Spleen (tissue), 11 donors: ENCODE data around the gene CBL. TPM values are rescaled to one million over a fixed set of nuclear protein-coding genes. Genes with fewer than 3 reads are reported as not detected.
"Not testable (repeated sequence)": the region's sequence is repeated elsewhere in the genome, so short reads cannot be mapped to it uniquely, and the experiment has no call there.

ENCODE experiments used
- DNase-seq: peaks from one replicate; pipeline ENCODE4 v3.0.0-alpha.2; 2020
- H3K27ac ChIP-seq, 8 donors: fragments of 200-600 bp; sonication (generic) in 7 of 8; 1 replicate in 4 of 8; 2 replicates in 4 of 8; pipeline versions ENCODE4 v1.5.0 to v1.8.0; 2016 to 2021; ENCODE audit warnings: inconsistent platforms in 4 of 8, mild to moderate bottlenecking in 4 of 8, moderate library complexity in 1 of 8
- H3K27me3 ChIP-seq, 7 donors: fragments of 200-600 bp; sonication (generic) in 6 of 7; replicated peaks in 1 of 7; 1 replicate in 4 of 7; 2 replicates in 3 of 7; pipeline versions ENCODE4 v1.5.0 to v1.8.0; 2016 to 2021; ENCODE audit warnings: inconsistent platforms in 3 of 7, mild to moderate bottlenecking in 1 of 7
- H3K36me3 ChIP-seq, 6 donors: fragments of 200-600 bp; sonication (generic) in 5 of 6; 1 replicate in 4 of 6; 2 replicates in 2 of 6; pipeline versions ENCODE4 v1.5.0 to v1.8.0; 2016 to 2021; ENCODE audit warnings: inconsistent platforms in 2 of 6
- H3K4me1 ChIP-seq, 6 donors: fragments of 200-600 bp; sonication (generic) in 5 of 6; 1 replicate in 3 of 6; 2 replicates in 3 of 6; pipeline versions ENCODE4 v1.5.0 to v1.8.0; 2016 to 2021; ENCODE audit warnings: inconsistent platforms in 3 of 6
- H3K4me3 ChIP-seq, 8 donors: fragments of 200-600 bp; sonication (generic) in 7 of 8; 1 replicate in 4 of 8; 2 replicates in 4 of 8; pipeline versions ENCODE4 v1.5.0 to v1.8.0; 2016 to 2021; ENCODE audit warnings: inconsistent platforms in 4 of 8, mild to moderate bottlenecking in 4 of 8, moderate library complexity in 2 of 8
- H3K9me3 ChIP-seq, 8 donors: fragments of 200-600 bp; sonication (generic) in 7 of 8; 1 replicate in 4 of 8; 2 replicates in 4 of 8; pipeline versions ENCODE4 v1.5.0 to v1.8.0; 2016 to 2021; ENCODE audit warnings: inconsistent platforms in 4 of 8
- POLR2A ChIP-seq, 3 donors: fragments of 450-650 bp; IDR thresholded peaks; one replicate each; pipeline ENCODE4 v1.5.1; 2017; ENCODE audit warnings: antibody characterized with exemption in 3 of 3, mild to moderate bottlenecking in 1 of 3
- POLR2AphosphoS5 ChIP-seq, 3 donors: sonication (generic); formaldehyde crosslinking; IDR thresholded peaks; one replicate each; pipeline ENCODE4 v1.5.1; 2017; ENCODE audit warnings: antibody characterized with exemption in 3 of 3
- WGBS, 5 donors: extraction: QIAGEN DNeasy Blood & Tissue Kit in 3 of 5; methylation state at CpG; one replicate each; pipeline versions ENCODE4 v1.1.5 to v1.1.7; 2013 to 2018; 5-methylcytosine and 5-hydroxymethylcytosine counted together
- intact Hi-C: fragments of 100-400 bp; cut with DNase I; formaldehyde crosslinking; loops from one replicate; pipeline ENCODE4 v1.15.0; 2023; ENCODE audit warnings: low total_unique reads
- polyA plus RNA-seq, 3 donors: library from polyadenylated mRNA; stranded (reverse); fragments of 200-250 nt; gene quantifications; one replicate each; pipeline ENCODE4 v1.2.1, GENCODE V29; 2013
- total RNA-seq, 7 donors: library from RNA; depleted of rRNA in 3 of 7; stranded (reverse); fragments of >200 nt in 3 of 7; fragmentation: NEBNext Ultra II Directional in 4 of 7; extraction: Animal tissue kit (Norgen Biotek cat#: 25700) in 4 of 7; gene quantifications; one replicate each; pipeline versions ENCODE4 v1.1.0 to v1.2.1, GENCODE V29; 2016 to 2021
- TF ChIP-seq, protein P1 (sequence below), 11 experiments: fragments of 200-600 bp in 7 of 11; fragments of 450-650 bp in 4 of 11; sonication (generic) in 4 of 11; IDR thresholded peaks in 8 of 11; conservative IDR thresholded peaks in 3 of 11; 1 replicate in 7 of 11; 2 replicates in 4 of 11; pipeline versions ENCODE4 v1.4.0 to v1.8.0; 2016 to 2021; ENCODE audit warnings: antibody characterized with exemption in 11 of 11, inconsistent platforms in 4 of 11, mild to moderate bottlenecking in 1 of 11
- donor health status: healthy with polysubstance abuse.
- donor health status: DM: no; HTN: no; CAD: no; lungs with moderate emphysema.
- donor health status: DM: no; HTN: no; CAD: no.
- donor health status: Bipolar disorder and iron deficiency.
- donor health status: healthy.
- donor health status: DM: no; HTN: no; CAD: no.
- donor health status: DM: yes; HTN: yes; CAD: no.

Gene CBL
- total and polyA plus RNA-seq, 10 donors = 9.4 to 56.3 (median 45.8) TPM

DNA sequence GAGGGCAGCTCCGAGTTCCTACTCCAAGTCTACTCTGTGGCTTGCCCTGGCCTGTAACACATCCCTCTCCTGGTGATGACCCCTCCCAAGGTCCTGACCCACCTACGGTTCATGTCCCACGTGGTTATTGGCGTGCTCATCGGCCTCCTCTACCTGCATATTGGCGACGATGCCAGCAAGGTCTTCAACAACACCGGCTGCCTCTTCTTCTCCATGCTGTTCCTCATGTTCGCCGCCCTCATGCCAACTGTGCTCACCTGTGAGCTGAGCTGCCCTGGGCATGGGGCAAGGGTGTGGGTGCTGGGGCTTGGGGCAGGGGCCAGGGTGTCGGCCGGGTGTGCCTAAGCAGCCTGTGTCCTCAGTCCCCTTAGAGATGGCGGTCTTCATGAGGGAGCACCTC is 47.7 kb upstream of the CBL start:
- H3K4me3 ChIP-seq = no peak overlapping the region
- H3K4me1 ChIP-seq = no peaks in the 10 kb centered on the region
- no peaks in the 10 kb centered on the region for H3K9me3 ChIP-seq
- H3K36me3 ChIP-seq = no peaks in the 10 kb centered on the region
- 91 to 96% (median 91%) methylated on average over 10 to 13 of the region's 13 CpGs for WGBS, 5 donors
- no peak for TF ChIP-seq POLR2A (IDR thresholded peaks at IDR 0.05)
- no peak for TF ChIP-seq POLR2AphosphoS5 (IDR thresholded peaks at IDR 0.05)
- TF ChIP-seq, protein P1, sequence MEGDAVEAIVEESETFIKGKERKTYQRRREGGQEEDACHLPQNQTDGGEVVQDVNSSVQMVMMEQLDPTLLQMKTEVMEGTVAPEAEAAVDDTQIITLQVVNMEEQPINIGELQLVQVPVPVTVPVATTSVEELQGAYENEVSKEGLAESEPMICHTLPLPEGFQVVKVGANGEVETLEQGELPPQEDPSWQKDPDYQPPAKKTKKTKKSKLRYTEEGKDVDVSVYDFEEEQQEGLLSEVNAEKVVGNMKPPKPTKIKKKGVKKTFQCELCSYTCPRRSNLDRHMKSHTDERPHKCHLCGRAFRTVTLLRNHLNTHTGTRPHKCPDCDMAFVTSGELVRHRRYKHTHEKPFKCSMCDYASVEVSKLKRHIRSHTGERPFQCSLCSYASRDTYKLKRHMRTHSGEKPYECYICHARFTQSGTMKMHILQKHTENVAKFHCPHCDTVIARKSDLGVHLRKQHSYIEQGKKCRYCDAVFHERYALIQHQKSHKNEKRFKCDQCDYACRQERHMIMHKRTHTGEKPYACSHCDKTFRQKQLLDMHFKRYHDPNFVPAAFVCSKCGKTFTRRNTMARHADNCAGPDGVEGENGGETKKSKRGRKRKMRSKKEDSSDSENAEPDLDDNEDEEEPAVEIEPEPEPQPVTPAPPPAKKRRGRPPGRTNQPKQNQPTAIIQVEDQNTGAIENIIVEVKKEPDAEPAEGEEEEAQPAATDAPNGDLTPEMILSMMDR (IDR thresholded peaks at IDR 0.05 in 8 of 11, conservative IDR thresholded peaks at IDR 0.05 in 3 of 11) = no peak
- peaks cover 0 to 10% (median 0%) of the 10 kb centered on the region in 7 donors for H3K27me3 ChIP-seq
- no peak overlapping the region for H3K27ac ChIP-seq
- intact Hi-C loops = no loop called here
- no peak for DNase-seq

DNA sequence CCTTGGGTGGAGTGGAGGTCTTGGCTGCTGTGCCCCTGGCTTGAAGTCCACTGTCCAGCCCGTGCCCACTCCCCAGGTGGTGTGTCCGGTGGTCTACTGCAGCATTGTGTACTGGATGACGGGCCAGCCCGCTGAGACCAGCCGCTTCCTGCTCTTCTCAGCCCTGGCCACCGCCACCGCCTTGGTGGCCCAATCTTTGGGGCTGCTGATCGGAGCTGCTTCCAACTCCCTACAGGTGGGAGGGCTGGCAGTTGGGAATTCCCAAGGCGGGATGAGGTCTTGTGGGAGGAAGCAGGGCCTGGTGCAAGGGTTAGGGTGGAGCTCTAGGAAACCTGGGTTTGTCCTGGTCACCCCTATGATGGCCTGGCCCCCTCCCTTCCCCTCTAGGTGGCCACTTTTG is 46.0 kb upstream of the CBL start:
- H3K36me3 ChIP-seq = no peaks in the 10 kb centered on the region
- intact Hi-C loops = no loop called here
- no peak overlapping the region for H3K4me3 ChIP-seq
- no peaks in the 10 kb centered on the region for H3K9me3 ChIP-seq
- no peak overlapping the region for H3K27ac ChIP-seq
- H3K4me1 ChIP-seq = no peaks in the 10 kb centered on the region
- DNase-seq = no peak
- 88 to 96% (median 93%) methylated on average over 5 to 9 of the region's 9 CpGs for WGBS, 5 donors
- no peak for TF ChIP-seq POLR2A (IDR thresholded peaks at IDR 0.05)
- TF ChIP-seq, protein P1 (IDR thresholded peaks at IDR 0.05 in 8 of 11, conservative IDR thresholded peaks at IDR 0.05 in 3 of 11) = no peak
- TF ChIP-seq POLR2AphosphoS5 (IDR thresholded peaks at IDR 0.05) = no peak
- H3K27me3 ChIP-seq = peaks cover 0 to 10% (median 0%) of the 10 kb centered on the region in 7 donors

DNA sequence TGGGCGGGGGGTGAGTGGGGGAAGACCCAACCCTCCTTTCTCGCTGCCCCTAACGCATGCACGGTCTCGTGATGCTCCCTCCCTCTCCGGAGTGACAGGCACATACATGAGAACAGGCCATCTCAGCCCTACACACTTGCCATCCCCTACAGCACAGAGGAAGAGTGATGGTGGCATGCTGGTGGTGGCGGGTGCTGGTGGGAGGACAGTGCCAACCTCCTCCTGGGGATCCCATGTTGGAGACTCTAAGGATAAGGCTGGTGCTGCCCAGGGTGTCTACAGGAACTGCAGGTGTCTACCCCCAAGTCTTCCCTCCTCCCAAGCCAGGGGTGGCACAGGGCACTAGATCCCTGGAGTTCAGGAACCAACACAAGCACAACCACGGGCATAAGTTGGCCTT is 44.3 kb upstream of the CBL start:
- intact Hi-C loops = no loop called here
- TF ChIP-seq POLR2A (IDR thresholded peaks at IDR 0.05) = no peak
- no peak overlapping the region for H3K27ac ChIP-seq
- no peaks in the 10 kb centered on the region for H3K36me3 ChIP-seq
- no peak for DNase-seq
- no peaks in the 10 kb centered on the region for H3K9me3 ChIP-seq
- no peak overlapping the region for H3K4me3 ChIP-seq
- WGBS, 5 donors = 70 to 93% (median 86%) methylated on average over 7 to 8 of the region's 8 CpGs
- peaks cover 0 to 2% (median 0%) of the 10 kb centered on the region in 7 donors for H3K27me3 ChIP-seq
- no peaks in the 10 kb centered on the region for H3K4me1 ChIP-seq

DNA sequence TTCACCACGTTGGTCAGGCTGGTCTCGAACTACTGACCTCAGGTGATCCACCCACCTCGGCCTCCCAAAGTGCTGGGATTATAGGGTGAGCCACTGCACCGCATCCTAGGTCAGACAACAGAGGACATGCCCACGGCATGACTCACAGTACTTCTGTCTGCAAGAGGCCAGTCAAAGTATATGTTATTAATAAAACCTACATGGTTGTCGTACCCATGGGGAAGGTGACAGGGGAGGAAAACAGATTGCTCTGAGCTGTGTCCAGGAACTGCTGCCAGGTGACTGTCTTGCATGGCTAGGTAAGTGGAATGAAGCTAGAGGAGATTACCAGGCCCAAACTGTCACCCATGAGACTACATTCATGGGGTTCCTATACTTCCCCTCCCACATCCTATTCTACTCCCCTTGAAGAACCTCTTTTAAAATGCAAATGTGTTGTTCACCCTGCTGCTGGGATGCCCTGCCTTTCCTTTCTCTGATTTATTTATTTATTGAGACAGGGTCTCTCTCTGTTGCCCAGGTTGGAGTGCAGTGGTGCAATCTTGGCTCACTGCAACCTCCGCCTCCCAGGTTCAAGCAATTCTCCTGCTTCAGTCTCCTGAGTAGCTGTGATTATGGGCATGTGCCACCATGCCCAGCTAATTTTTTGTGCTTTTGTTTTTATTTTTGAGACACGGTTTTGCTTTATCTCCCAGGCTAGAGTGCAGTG is 39.6 kb upstream of the CBL start:
- Histone ChIP-seq H3K27ac (no peak overlapping the region), H3K4me1 (peaks cover 3 to 20% (median 11%) of the 10 kb centered on the region in 6 donors), H3K4me3 (no peak overlapping the region), H3K27me3 (no peaks in the 10 kb centered on the region), H3K36me3 (peaks cover 0 to 3% (median 0%) of the 10 kb centered on the region in 6 donors), H3K9me3 (no peaks in the 10 kb centered on the region)
- intact Hi-C loops = no loop called here
- 75 to 88% (median 84%) methylated on average over 5 to 8 of the region's 8 CpGs for WGBS, 5 donors
- no peak for DNase-seq
- TF ChIP-seq, protein P1 (IDR thresholded peaks at IDR 0.05 in 8 of 11, conservative IDR thresholded peaks at IDR 0.05 in 3 of 11) = no peak
- TF ChIP-seq POLR2A (IDR thresholded peaks at IDR 0.05) (no peak), POLR2AphosphoS5 (IDR thresholded peaks at IDR 0.05) (no peak)

DNA sequence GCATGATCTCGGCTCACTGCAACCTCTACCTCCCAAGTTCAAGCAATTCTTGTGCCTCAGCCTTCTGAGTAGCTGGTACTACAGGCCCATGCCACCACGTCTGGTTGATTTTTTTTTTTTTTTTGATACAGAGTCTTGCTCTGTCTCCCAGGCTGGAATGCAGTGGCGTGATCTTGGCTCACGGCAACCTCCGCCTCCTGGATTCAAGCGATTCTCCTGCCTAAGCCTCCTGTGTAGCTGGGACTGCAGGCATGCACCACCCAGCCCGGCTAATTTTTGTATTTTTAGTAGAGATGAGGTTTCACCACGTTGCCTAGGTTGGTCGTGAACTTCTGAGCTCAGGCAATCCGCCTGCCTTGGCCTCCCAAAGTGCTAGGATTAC is 39.1 kb upstream of the CBL start:
- intact Hi-C loops, H3K4me3 ChIP-seq, H3K27ac ChIP-seq, DNase-seq, H3K9me3 ChIP-seq, H3K36me3 ChIP-seq, H3K27me3 ChIP-seq: not testable (repeated sequence)
- H3K4me1 ChIP-seq = peaks cover 3 to 22% (median 13%) of the 10 kb centered on the region in 6 donors
- 87 to 92% (median 91%) methylated on average over 10 of the region's 10 CpGs for WGBS, 5 donors
